ENCODE data around the gene TUT4.

The TUT4 gene

DNA sequence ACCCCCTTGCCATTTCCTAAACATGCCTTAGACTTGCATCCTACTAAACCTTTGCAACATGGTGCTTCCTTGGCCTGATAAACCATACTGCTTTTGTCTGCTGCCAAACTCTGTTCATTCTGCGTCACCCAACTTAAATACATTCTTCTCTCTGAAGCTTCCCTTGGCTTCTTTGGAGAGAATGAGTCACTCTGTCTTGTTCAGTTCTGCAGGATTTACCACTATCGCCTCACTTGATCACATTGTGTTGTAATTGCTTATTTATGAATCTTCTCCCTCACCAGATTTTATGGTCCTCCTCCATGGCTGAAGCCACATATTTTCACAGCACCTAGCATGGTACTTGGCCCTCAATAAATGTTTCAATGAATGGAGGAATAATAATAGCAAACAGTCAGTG, 21.7 kb upstream of the TUT4 start:
- DNase-seq (ENCODE audit: low read depth in 2 of 2): no peak

DNA sequence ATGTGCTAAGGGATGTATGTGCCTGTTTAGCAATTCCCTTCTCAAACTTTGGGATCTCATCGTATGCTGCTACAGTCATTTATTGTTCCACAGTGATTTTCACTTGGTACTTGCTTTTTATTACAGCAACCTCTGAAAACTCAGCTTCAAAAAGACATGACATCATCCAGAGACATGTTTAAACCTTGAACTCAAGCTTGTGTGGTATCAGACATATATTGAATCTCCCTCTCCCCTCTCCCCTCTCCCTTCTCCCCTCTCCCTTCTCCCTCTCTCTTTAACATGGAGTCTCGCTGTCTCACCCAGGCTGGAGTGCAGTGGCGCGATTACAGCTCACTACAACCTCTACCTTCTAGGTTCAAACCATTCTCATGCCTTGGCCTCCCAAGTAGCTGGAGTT, 19.5 kb upstream of the TUT4 start:
- DNase-seq (ENCODE audit: low read depth in 2 of 2): no peak

DNA sequence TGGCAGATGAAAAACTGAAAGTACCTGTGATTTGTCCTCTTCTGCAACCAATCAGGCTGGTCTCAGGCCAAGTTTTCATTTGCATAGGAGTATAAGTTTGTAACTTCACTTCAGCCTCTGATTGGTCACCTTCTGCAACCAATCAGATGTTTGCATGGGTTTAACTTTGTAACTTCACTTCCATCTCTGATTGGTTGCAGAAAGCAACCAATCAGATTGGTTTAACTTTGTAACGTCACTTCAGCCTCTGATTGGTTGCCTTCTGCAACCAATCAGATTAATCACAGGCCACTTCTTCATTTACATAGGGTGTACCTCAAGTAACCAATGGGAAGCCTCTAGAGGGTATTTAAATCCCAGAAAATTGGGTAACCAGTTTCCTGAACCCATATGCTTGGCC, 18.9 kb upstream of the TUT4 start:
- no peak for DNase-seq (ENCODE audit: low read depth in 2 of 2)

DNA sequence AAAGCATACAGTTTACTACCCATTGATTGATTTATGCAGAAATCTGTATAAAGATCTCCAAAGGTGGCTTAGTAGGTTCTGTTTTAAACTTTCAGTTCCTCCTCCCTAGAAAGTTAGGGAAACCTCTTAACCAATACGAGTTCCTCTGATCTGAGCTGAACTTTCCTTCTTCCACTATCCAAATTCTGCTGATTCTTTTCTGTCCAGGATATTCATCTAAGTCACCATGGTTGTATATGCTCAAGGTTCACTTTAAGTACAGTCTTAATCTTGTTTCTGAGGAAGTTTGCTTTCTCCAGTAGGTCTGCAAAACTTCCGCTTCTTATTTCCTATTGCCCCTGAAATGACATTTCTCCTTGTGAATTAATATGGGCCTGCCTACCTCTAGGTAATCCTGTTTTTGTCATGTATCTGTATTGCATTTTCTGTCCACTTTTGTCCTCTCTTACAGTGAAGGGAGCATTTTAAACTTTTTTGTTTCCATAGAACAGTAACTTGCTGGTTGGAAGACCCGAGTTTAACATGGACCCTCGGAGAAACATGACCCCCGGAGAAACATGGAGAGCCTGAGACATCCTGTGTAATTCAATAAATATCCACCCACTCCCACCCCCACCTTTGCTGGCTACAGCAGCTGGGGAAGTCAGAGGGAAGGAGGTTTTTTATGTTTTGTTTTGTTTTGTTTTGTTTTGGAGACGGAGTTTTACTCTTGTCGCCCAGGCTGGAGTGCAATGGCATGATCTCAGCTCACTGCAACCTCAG, 16.7 kb upstream of the TUT4 start:
- no peak for DNase-seq (ENCODE audit: low read depth in 2 of 2)

DNA sequence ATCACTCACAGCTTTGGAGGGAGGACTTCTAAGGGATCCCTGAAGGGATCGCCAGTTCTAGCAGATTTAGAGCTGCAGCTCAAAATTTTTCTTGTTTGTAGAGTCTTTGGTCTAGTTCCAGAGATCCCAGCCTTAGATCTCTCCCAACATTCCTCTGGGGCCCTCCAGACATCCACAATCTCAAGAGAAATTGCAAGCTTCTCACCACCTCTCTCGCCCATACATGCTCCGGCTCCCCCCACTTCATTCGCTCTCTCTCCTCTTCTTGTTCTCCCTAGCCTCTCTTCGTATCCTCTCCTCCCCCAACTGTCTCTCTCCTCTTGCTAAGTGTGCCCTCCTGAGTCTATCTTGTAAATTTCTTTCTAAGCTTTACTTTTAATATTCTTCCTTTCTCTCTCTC, 15.1 kb upstream of the TUT4 start:
- no peak for DNase-seq (ENCODE audit: low read depth in 2 of 2)

DNA sequence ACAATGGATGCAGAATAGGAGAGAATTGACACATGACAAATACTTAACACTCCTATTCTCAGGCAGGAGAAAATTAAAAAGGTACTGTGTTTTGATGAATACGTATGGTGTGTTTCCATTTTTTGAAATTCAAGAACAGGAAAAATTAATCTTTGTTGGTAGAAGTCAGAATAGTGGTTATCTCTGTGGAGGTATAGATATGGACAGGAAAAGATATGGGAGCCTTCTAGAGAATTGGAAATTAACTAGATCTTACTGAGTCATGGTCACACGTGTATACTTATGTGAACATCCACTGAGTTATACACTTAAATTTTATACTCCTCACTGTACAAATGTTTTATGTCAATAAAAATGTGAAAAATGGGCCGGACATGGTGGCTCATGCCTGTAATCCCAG, 9.9 kb upstream of the TUT4 start:
- DNase-seq (ENCODE audit: low read depth in 2 of 2): no peak

DNA sequence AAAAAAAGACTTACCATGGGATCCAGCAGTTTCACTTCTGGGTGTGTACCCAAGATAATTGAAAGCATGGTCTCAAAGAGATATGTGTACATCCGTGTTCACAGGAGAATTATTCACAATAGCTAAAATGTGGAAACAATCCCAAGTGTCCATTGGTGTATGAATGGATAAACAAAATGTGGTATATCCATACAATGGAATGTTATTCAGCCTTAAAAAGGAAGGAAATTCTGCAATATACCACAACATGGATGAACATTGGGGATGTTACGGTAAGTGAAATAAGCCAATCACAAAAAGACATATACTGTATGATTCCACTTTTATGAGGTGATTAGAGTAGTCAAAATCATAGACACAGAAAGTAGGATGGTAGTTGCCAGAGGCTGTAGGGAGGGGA, 7.0 kb upstream of the TUT4 start:
- DNase-seq (ENCODE audit: low read depth in 2 of 2): no peak

DNA sequence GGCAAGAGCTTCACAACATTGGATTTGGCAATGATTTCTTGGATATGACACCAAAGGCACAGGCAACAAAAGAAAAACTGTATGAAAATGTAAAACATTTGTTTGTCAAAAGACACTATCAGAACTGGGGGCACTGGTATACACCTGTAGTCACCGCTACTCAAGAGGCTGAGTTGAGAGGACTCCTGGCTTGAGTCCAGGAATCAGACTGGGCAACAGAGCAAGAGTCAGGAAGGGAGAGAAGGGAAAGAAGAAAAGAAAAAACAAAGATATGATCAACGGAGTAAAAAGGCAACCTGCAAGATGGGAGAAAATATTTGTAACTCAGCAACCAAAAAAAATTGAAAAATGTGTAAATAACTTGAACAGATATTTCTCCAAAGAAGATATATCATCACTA, 6.0 kb upstream of the TUT4 start:
- no peak for DNase-seq (ENCODE audit: low read depth in 2 of 2)

DNA sequence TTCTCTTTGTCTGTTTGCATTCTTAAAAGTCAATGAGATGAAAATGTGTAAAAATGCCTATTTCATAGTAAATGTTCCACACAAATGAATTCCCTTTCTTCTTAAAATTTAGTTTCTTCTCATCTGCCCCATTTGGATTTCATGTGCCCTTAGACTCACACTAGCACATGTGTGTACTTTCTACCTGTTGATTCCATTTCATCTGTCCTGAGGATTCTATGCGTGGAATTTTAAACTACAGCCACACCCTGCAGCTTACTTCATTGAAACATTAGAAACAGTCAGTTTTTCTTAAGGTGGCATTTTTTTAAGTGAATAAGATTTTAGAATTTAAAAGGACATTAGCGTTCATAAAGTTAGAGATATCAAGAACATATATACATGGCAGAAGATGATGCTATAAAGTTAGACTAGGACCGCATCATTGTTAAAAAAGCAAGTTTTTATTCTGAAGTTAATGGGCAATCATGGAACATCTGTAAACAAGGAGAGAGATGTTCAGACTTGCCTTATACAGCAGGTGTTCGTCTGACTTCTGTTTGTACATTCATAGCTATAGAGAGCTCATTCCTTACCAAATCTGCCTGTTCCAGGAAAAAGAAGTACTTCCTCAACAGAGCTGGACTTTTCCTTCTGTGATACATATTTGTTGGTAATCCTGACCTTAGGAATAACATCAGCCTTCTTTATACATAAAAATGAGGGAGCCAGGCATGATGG, 3.9 kb upstream of the TUT4 start:
- DNase-seq (ENCODE audit: low read depth in 2 of 2): no peak

DNA sequence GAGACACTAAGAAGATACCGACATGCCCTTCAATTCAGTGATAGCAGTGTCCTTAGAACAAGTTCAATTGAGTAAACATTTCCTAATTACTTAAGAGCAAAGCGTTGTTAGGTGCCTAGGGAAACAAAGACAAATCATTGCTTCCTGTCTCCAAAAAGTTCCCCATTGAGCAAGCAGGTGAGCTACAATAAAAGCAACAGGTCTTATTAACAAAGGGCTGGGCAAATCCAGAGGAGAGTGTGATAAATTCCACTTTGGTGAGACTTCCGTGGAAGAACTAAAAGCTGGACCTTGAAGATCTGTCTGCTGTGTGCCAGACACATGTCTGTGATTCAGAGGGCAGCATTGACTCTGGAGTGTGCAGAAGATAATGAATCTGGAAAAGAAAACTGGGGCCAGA, 1.9 kb upstream of the TUT4 start:
- DNase-seq (ENCODE audit: low read depth in 2 of 2): no peak

DNA sequence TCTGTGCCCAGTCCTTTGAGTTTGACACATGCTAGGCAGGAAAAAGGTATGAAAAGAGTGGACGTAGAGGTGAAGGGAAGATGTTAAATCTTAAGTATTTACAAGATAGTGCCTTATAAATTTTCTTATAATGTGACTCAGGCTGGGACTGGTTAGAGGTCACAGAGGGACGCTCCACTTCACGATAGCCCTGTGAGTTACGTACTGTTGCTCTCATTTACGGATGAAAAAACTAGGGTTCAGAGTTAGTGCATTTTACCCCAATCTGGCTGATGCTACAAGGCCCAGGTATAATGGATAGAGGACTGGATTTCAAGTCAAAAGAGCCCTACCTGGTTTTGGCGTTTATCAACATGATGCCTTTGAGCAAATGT, 1.4 kb upstream of the TUT4 start:
- DNase-seq (ENCODE audit: low read depth in 2 of 2): no peak

DNA sequence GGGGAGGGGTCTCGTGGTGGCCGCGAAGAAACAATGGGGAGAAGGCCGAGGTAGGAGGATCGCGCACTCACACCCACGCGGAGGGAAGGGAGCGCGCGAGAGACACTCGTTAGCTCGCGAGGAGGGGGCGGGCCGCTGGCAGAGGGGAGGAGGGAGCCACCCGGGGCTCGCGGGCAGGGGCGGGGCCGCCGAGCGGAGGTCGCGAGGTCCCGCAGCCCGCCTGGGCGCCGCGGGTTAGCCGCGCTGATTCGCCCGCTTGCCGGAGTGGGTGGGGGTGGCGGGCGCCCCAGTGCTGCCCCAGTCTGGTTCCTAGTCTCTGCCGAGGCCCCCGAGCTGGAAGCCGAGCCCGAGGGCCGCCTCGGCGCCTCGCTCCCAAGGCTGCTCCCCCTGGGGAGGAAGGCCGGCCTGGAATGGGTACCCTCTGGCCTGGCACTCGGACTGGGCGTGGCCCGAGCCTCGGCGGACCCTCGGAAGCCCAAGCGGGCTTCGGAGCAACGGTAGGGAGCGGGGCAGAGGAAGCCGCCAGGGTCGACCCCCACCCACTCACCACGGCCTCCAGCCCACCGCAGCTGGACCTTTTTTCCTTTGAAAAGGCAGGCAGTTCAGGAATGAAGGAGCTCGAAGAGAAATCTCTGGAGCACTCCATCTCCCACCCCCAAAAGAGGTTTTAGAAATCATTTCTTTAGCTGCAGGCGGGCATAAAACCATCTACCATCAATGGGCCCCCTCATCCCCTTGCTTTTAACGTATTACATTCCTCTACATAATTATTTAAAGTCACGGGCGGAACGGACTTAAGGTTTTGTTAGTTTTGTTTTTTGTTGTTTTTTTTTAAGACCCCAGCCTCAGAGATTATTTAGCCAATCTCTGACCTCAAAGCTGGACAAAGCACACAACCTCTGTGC, 722 bp upstream of the TUT4 start:
- peak; percentile 77 to 84 for DNase-seq (ENCODE audit: low read depth in 2 of 2)

DNA sequence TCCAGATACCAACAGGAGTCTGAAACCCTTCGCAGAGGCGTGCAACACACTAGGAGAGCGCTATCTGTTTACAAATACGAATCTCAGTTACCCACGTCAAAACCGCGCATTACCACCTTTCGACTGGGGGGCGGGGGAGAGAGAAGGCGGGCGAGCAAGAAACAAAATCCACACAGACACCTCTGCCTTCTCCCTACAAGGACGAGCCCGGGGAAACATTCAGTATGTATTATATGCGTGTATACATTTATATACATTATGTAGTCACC, 722 bp downstream of the TUT4 start:
- DNase-seq (ENCODE audit: low read depth in 2 of 2): peak; percentile 37 to 39

DNA sequence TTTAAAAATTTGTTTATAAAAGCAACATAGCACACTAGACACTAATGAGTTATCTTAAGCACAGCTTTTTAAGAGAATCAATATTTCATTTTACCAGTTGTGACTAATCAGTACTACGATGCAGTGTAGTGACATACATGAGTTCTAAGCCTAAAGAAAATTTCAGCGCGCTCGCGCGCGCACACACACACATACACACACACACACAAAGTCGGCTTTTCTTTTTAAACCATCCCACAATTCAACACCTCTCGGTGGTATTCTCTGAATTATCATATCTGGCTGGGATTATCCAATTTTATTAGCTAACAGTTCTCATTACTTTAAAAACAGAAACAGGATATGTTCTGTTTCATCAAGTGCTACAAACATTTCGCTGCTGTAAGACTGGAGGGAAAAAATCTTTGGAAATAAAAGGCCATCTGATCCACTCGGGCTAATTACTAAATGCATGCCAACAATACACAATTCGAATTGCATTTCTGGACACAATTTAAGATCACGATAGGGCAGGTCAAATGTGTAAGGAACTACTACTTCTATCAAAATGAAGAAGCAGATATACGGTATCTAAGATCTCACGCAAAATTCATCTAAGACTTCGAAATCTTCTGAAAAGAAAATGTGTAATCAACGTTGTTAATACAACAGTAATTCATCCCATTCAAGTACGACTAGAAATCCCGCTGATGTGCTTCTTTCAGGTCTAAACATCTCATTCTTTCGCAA, 1.2 kb downstream of the TUT4 start:
- peak in 1 of 2 donors; percentile 4 for DNase-seq (ENCODE audit: low read depth in 2 of 2)

DNA sequence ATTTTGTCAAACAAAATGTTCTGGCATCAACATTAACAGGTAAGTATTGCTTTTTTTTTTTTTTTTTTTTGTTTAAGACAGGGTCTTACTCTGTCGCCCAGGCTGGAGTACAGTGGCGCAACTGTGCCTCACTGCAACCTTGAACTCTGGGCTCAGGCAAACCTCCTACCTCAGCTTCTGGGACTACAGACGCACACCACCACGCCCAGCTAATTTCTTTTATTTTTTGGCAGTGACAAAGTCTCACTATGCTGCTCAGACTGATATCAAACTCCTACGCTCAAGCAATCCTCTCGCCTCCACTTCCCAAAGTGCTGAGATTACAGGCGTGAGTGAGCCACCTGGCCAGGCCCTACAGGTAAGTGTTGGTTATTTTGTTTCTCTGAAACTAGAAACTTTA, 2.4 kb downstream of the TUT4 start:
- DNase-seq (ENCODE audit: low read depth in 2 of 2): no peak

DNA sequence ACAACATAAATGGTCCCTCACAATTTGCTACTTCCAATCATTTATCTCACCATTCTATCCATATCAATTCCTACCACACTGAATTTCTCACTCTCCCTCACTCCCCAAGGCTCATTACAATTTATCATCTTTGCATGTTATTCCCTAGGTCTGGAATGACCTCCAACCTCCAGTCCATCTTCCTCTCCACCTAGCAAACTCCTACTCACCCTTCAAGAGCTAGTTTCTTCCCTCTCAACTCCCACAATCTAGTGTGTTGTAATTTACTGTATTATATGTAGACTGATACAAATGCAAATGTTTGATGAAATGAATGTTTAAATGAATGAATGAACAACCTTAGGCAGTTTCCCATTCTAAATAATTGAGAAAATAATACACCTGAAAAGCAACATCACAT, 3.6 kb downstream of the TUT4 start:
- no peak for DNase-seq (ENCODE audit: low read depth in 2 of 2)

DNA sequence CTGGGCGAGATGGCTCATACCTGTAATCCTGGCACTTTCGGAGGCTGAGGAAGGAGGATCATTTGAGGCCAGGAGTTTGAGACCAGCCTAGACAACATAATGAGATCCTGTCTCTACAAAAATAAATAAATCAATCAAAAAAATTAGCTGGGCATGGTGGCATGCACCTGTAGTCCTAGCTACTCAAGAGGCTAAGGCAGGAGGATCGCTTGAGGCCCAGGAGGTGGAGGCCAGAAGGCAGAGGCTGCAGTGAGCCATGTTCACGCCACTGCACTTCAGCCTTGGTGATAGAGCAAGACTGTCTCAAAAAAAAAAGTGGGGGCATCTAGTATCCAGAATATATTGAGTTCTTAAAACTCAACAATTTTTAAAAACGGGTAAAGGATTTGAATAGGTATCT, 6.0 kb downstream of the TUT4 start:
- DNase-seq (ENCODE audit: low read depth in 2 of 2): no peak

DNA sequence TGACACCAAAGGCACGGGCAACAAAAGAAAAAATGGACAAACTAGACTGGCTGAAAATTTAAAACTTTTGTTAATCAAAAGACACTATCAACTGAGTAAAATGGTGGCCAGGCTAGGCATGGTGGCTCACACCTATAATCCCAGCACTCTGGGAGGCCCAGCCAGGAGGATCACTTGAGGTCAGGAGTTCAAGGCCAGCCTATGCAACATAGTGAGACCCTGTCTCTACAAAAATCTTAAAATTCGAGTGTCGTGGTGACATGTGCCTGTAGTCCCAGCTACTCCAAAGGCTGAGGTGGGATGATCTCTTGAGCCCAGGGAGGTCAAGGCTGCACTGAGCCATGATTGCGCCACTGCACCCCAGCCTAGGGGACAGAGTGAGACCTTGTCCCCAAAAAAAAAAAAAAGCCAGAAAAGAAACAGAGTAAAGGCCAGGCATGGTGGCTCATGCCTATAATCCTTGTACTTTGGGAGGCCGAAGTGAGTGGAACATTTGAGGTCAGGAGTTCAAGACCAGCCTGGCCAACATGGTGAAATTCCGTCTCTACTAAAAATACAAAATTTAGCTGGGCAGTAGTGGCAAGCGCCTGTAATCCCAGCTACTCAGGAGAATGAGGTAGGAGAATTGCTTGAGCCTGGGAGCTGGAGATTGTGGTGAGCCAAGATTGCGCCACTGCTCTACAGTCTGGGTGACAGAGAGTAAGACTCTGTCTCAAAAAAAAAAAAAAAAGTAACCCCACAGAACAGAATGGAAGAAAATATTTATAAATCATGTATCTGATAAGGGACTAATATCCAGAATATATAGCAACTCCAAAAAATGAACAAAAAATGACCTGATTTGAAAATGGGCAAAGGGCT, 8.0 kb downstream of the TUT4 start:
- no peak for DNase-seq (ENCODE audit: low read depth in 2 of 2)

DNA sequence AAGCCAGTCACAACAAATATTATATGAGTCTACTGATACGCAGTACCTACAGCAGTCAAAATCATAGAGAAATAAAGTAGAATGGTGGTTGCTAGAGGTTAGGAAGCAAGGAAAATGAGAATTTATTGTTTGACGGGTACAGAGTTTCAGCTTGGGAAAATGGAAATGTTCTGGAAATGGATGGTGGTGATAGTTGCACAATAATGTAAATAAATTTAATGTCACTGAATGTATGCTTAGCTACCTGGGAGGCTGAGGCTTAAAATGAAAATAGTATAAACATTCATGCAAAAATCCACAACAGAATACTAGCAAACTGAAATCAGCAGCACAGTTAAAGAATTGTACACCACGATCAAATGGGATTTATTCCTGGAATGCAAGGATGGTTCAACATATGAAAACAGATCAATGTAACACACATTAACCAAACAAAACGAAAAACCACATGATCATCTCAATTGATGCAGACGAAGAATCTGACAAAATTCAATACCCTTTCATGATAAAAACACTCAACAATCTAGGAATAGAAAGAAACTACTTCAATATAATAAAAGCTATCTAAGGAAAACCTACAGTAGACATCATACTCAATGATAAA, 10.7 kb downstream of the TUT4 start:
- DNase-seq (ENCODE audit: low read depth in 2 of 2): no peak

DNA sequence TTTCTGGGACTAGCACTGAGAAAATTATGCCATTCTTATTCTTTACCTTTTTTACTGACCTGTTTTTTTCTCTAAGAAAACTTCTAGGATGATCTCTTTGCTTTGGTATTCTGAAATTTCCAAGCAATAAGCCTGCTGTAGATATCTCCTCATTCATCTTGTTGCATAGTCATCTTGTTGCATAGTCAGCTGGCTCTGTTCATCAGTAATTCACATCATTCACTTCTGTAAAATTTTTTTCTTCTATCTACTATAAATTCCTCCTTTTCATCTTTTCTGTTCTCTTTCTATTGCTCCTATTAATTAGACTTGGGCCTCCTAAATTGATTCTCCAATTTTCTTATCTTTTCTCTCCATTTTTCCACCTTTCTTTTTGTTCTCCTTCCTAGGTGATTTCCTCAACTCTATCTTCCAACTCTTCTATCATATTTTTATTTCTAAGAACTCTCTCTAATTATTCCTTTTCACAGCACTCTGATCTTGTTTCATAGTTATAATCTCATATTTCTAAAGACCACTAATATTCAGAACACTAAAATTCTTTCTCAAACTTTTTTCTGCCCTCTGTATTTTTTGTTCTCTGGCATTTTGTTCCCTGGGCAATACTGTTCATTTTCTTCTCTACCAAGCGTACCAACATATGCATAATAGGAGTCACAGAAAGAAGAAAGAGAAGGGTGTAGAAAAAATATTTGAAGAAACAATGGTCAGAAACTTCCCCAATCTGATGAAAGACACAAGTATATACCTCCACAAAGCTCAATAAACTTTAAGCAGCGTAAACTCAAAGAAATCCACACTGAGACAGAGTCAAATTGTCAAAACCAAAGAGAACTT, 17.7 kb downstream of the TUT4 start:
- DNase-seq (ENCODE audit: low read depth in 2 of 2): no peak
